HCT116 (cell line): ENCODE results near the gene CLOCK. TPM values are rescaled to one million over a fixed set of nuclear protein-coding genes. Genes with fewer than 3 reads are reported as not detected.

ENCODE experiments used
- ATAC-seq: fragments of 200-7000 bp; cut with Tn5 transposase; 2 replicates; pipeline ENCODE4 v1.9.1; 2020; ENCODE audit warnings: mild to moderate bottlenecking, moderate library complexity
- BruUV-seq: library from RNA; stranded (reverse); fragments of 400-500 nt; replicated peaks from 2 replicates; lab custom pipeline; 2021; lab: Mats Ljungman, UMichigan
- CTCF ChIA-PET: fragments of 300-600 bp; sonication (Branson Sonifier 250); formaldehyde crosslinking; loops from one replicate; lab custom pipeline; 2021; ENCODE audit warnings: antibody characterized with exemption; lab: Charles Lee
- POLR2A ChIA-PET: fragments of 300-600, 350-600 bp; sonication (Branson Sonifier 250); formaldehyde crosslinking; loops from one replicate; lab custom pipeline; 2021; ENCODE audit warnings: antibody characterized with exemption; lab: Charles Lee
- RAD21 ChIA-PET, 2 experiments: fragments of 300-600 bp; sonication (Branson Sonifier 250); formaldehyde crosslinking; loops; one replicate each; lab custom pipeline; 2023; ENCODE audit warnings: low total read pairs in 2 of 2; ENCODE audit not compliant: uncharacterized antibody in 2 of 2, unreplicated experiment in 2 of 2, low non-redundant PET in 1 of 2; lab: Charles Lee
- DNase-seq: peaks from one replicate; pipeline ENCODE4 v3.0.0-alpha.2; 2010; ENCODE audit warnings: low read depth, low spot score
- H2AFZ ChIP-seq: fragments of 200-600 bp; shearing (Covaris generic), sonication (generic); 2 replicates; pipeline ENCODE4 v1.6.1; 2017; ENCODE audit warnings: low read depth, mixed run types, mixed read lengths, antibody characterized with exemption, low read length; ENCODE audit not compliant: poor library complexity, severe bottlenecking
- H3K27ac ChIP-seq: 2 replicates; pipeline ENCODE4 v1.5.1; 2012; ENCODE audit warnings: low read depth, low read length
- H3K27me3 ChIP-seq: fragments of 200-600 bp; sonication (generic); 2 replicates; pipeline ENCODE4 v1.6.1; 2016; ENCODE audit warnings: mixed run types, low read length, mixed read lengths; ENCODE audit not compliant: insufficient read depth
- H3K36me3 ChIP-seq, 2 experiments: fragments of 200-500 bp in 1 of 2; fragments of 200-600 bp in 1 of 2; sonication (Bioruptor generic) in 1 of 2; sonication (generic) in 1 of 2; 2 replicates each; pipeline versions ENCODE4 v1.5.1 to v1.6.1; 2014 to 2016; ENCODE audit warnings: low read length in 2 of 2, inconsistent platforms in 1 of 2, mixed read lengths in 1 of 2, mixed run types in 1 of 2; ENCODE audit not compliant: insufficient read depth in 2 of 2, control insufficient read depth in 1 of 2
- H3K4me1 ChIP-seq, 2 experiments: fragments of 200-600 bp in 1 of 2; sonication (generic) in 1 of 2; 2 replicates each; pipeline versions ENCODE4 v1.5.1 to v1.6.1; 2012 to 2017; ENCODE audit warnings: low read length in 2 of 2, inconsistent platforms in 1 of 2, mild to moderate bottlenecking in 1 of 2, mixed read lengths in 1 of 2, mixed run types in 1 of 2, moderate library complexity in 1 of 2; ENCODE audit not compliant: insufficient read depth in 2 of 2, control insufficient read depth in 1 of 2
- H3K4me2 ChIP-seq: fragments of 200-600 bp; sonication (generic); 2 replicates; pipeline ENCODE4 v1.6.1; 2017; ENCODE audit warnings: mixed run types, low read length, mixed read lengths
- H3K4me3 ChIP-seq, 2 experiments: fragments of 200-600 bp in 1 of 2; sonication (generic) in 1 of 2; replicated peaks in 1 of 2; 2 replicates each; pipeline ENCODE4 v1.5.1; 2011 to 2016; ENCODE audit warnings: low read length in 2 of 2, control low read depth in 1 of 2, low read depth in 1 of 2, mild to moderate bottlenecking in 1 of 2, mixed read lengths in 1 of 2, mixed run types in 1 of 2
- H3K79me2 ChIP-seq: fragments of 200-600 bp; sonication (generic); 2 replicates; pipeline ENCODE4 v1.6.1; 2017; ENCODE audit warnings: mild to moderate bottlenecking, mixed run types, low read length, moderate library complexity, mixed read lengths; ENCODE audit not compliant: insufficient read depth
- H3K9ac ChIP-seq: fragments of 200-600 bp; sonication (generic); 2 replicates; pipeline ENCODE4 v1.6.1; 2016; ENCODE audit warnings: low read length, mixed read lengths
- H3K9me2 ChIP-seq: fragments of 200-600 bp; sonication (generic), shearing (Covaris generic); 2 replicates; pipeline ENCODE4 v1.6.1; 2017; ENCODE audit warnings: mixed run types, mild to moderate bottlenecking, moderate library complexity; ENCODE audit not compliant: insufficient read depth
- H3K9me3 ChIP-seq, 2 experiments: fragments of 200-500 bp in 1 of 2; fragments of 200-600 bp in 1 of 2; sonication (Bioruptor generic) in 1 of 2; sonication (generic) in 1 of 2; 2 replicates each; pipeline ENCODE4 v1.6.1; 2014 to 2017; ENCODE audit warnings: low read length in 2 of 2, mixed read lengths in 2 of 2, inconsistent platforms in 1 of 2, low read depth in 1 of 2, mild to moderate bottlenecking in 1 of 2, mixed run types in 1 of 2, moderate library complexity in 1 of 2; ENCODE audit not compliant: control insufficient read depth in 1 of 2, insufficient read depth in 1 of 2
- H4K20me1 ChIP-seq: fragments of 200-600 bp; sonication (generic), shearing (Covaris generic); 2 replicates; pipeline ENCODE4 v1.6.1; 2017; ENCODE audit warnings: mixed run types, mild to moderate bottlenecking, moderate library complexity; ENCODE audit not compliant: insufficient read depth
- ATF3 ChIP-seq: IDR thresholded peaks from 2 replicates; pipeline ENCODE4 v1.6.1; 2012
- CBX3 ChIP-seq: IDR thresholded peaks from 2 replicates; pipeline ENCODE4 v1.6.1; 2012; ENCODE audit warnings: low read depth
- EGR1 ChIP-seq: IDR thresholded peaks from 2 replicates; pipeline ENCODE4 v1.6.1; 2012; ENCODE audit warnings: low read depth
- ELF1 ChIP-seq: IDR thresholded peaks from 2 replicates; pipeline ENCODE4 v1.6.1; 2012; ENCODE audit warnings: low read depth, borderline replicate concordance
- EZH2 ChIP-seq: fragments of 200-600 bp; sonication (generic); IDR thresholded peaks from 2 replicates; pipeline ENCODE4 v1.6.1; 2017; ENCODE audit warnings: antibody characterized with exemption, mixed run types
- EZH2phosphoT487 ChIP-seq: fragments of 200-600 bp; IDR thresholded peaks from 2 replicates; pipeline ENCODE4 v1.6.1; 2018; ENCODE audit warnings: antibody characterized with exemption, borderline replicate concordance
- FOSL1 ChIP-seq: IDR thresholded peaks from 2 replicates; pipeline ENCODE4 v1.6.1; 2012; ENCODE audit warnings: low read depth
- JUND ChIP-seq: IDR thresholded peaks from 2 replicates; pipeline ENCODE4 v1.6.1; 2012
- POLR2A ChIP-seq: IDR thresholded peaks from 2 replicates; pipeline ENCODE4 v1.7.0; 2011; ENCODE audit warnings: borderline replicate concordance; ENCODE audit not compliant: insufficient read depth, insufficient read length; ENCODE audit errors: extremely low read depth
- RAD21 ChIP-seq: IDR thresholded peaks from 2 replicates; pipeline ENCODE4 v1.6.1; 2012; ENCODE audit warnings: low read depth, mild to moderate bottlenecking
- REST ChIP-seq: IDR thresholded peaks from 2 replicates; pipeline ENCODE4 v1.6.1; 2012; ENCODE audit warnings: low read depth
- SIN3A ChIP-seq: IDR thresholded peaks from 2 replicates; pipeline ENCODE4 v1.6.1; 2012; ENCODE audit warnings: low read depth
- SP1 ChIP-seq: IDR thresholded peaks from 2 replicates; pipeline ENCODE4 v1.6.1; 2012; ENCODE audit warnings: low read depth
- SRF ChIP-seq: IDR thresholded peaks from 2 replicates; pipeline ENCODE4 v1.6.1; 2012; ENCODE audit warnings: low read depth
- TCF7L2 ChIP-seq: IDR thresholded peaks from 2 replicates; pipeline ENCODE4 v1.7.0; 2011; ENCODE audit warnings: borderline replicate concordance, inconsistent platforms; ENCODE audit not compliant: insufficient read depth, insufficient read length; ENCODE audit errors: extremely low read depth
- YY1 ChIP-seq: IDR thresholded peaks from 2 replicates; pipeline ENCODE4 v1.6.1; 2011; ENCODE audit warnings: low read length, low read depth, moderate library complexity, mild to moderate bottlenecking; ENCODE audit not compliant: insufficient replicate concordance; ENCODE audit errors: extremely low read depth
- ZFX ChIP-seq: fragments of 450-650 bp; IDR thresholded peaks from 2 replicates; pipeline ENCODE4 v1.6.1; 2017
- ZNF274 ChIP-seq: fragments of 200-500 bp; sonication (Bioruptor generic); IDR thresholded peaks from 2 replicates; pipeline ENCODE4 v1.6.1; 2014; ENCODE audit warnings: mild to moderate bottlenecking, low read depth, low read length, inconsistent platforms
- intact Hi-C: fragments of 100-400 bp; cut with micrococcal nuclease; formaldehyde crosslinking; loops from 2 replicates; pipeline ENCODE4 v1.10.0; 2022
- total RNA-seq: library from RNA; stranded (reverse); gene quantifications from one replicate; pipeline ENCODE4 v1.2.1, GENCODE V29; 2021; ENCODE audit not compliant: unreplicated experiment
- TF ChIP-seq, protein P1 (sequence below), 3 experiments: fragments of 200-600 bp in 1 of 3; sonication (generic) in 1 of 3; IDR thresholded peaks in 2 of 3; conservative IDR thresholded peaks in 1 of 3; 2 replicates each; pipeline ENCODE4 v1.5.1; 2012 to 2017; ENCODE audit warnings: low read depth in 2 of 3, low read length in 2 of 3, antibody characterized with exemption in 1 of 3, borderline replicate concordance in 1 of 3, control low read depth in 1 of 3, mild to moderate bottlenecking in 1 of 3, mixed read lengths in 1 of 3, mixed run types in 1 of 3, moderate library complexity in 1 of 3; ENCODE audit not compliant: insufficient read depth in 1 of 3
- TF ChIP-seq, protein P2 (sequence below): IDR thresholded peaks from 2 replicates; pipeline ENCODE4 v1.6.1; 2011; ENCODE audit warnings: mild to moderate bottlenecking, low read length, moderate library complexity; ENCODE audit not compliant: insufficient replicate concordance; ENCODE audit errors: extremely low read depth

CLOCK gene
- total RNA-seq, 1 experiment from 2014 or later = 38.7 TPM

- intact Hi-C loops = loop anchor here (5.0 to 10.0 kb wide), 3 partner anchors 299 to 579 kb away; partner anchors contain the start of gene EXOC1
- POLR2A ChIA-PET = no interaction called here
These were observed 6.9 kb upstream of the CLOCK start for GRCh38 chr4:55553441-55554201.

More at GRCh38 chr4:55553441-55554201, 6.9 kb upstream of the CLOCK start:
- Histone ChIP-seq H3K9ac (no peak overlapping the region), H3K4me1 (peaks cover 29 to 44% of the 10 kb centered on the region in 2 experiments), H3K9me3 (no peaks in the 10 kb centered on the region), H3K4me3 (no peak overlapping the region), H4K20me1 (no peaks in the 10 kb centered on the region), H2AFZ (no peak overlapping the region), H3K9me2 (no peaks in the 10 kb centered on the region), H3K27me3 (no peaks in the 10 kb centered on the region), H3K79me2 (no peaks in the 10 kb centered on the region), H3K4me2 (peak overlapping the region; percentile 9; the same call in 1 of the 2 replicates), H3K27ac (no peak overlapping the region), H3K36me3 (no peaks in the 10 kb centered on the region)
- CTCF ChIA-PET = interaction anchor here (1.1 kb wide), 1 partner anchor 109 kb away, joined by 3 read pairs; no protein-coding TSS in a partner anchor
- no TSS peak for BruUV-seq
- RAD21 ChIA-PET = no interaction called here
- DNase-seq = no peak
- TF ChIP-seq EZH2 (no peak), EZH2phosphoT487 (no peak), POLR2A (no peak), SRF (no peak), SP1 (no peak), ELF1 (no peak), YY1 (no peak), ZNF274 (no peak), TCF7L2 (no peak), EGR1 (no peak), JUND (no peak), CBX3 (no peak), ZFX (no peak), FOSL1 (no peak), REST (no peak), SIN3A (no peak), RAD21 (no peak), ATF3 (no peak)
- TF ChIP-seq, protein P1, sequence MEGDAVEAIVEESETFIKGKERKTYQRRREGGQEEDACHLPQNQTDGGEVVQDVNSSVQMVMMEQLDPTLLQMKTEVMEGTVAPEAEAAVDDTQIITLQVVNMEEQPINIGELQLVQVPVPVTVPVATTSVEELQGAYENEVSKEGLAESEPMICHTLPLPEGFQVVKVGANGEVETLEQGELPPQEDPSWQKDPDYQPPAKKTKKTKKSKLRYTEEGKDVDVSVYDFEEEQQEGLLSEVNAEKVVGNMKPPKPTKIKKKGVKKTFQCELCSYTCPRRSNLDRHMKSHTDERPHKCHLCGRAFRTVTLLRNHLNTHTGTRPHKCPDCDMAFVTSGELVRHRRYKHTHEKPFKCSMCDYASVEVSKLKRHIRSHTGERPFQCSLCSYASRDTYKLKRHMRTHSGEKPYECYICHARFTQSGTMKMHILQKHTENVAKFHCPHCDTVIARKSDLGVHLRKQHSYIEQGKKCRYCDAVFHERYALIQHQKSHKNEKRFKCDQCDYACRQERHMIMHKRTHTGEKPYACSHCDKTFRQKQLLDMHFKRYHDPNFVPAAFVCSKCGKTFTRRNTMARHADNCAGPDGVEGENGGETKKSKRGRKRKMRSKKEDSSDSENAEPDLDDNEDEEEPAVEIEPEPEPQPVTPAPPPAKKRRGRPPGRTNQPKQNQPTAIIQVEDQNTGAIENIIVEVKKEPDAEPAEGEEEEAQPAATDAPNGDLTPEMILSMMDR (IDR thresholded peaks at IDR 0.05 in 2 of 3, conservative IDR thresholded peaks at IDR 0.05 in 1 of 3; ENCODE audit: borderline replicate concordance in 1 of 3, insufficient read depth in 1 of 3, low read depth in 2 of 3, low read length in 2 of 3) = no peak
- TF ChIP-seq, protein P2, sequence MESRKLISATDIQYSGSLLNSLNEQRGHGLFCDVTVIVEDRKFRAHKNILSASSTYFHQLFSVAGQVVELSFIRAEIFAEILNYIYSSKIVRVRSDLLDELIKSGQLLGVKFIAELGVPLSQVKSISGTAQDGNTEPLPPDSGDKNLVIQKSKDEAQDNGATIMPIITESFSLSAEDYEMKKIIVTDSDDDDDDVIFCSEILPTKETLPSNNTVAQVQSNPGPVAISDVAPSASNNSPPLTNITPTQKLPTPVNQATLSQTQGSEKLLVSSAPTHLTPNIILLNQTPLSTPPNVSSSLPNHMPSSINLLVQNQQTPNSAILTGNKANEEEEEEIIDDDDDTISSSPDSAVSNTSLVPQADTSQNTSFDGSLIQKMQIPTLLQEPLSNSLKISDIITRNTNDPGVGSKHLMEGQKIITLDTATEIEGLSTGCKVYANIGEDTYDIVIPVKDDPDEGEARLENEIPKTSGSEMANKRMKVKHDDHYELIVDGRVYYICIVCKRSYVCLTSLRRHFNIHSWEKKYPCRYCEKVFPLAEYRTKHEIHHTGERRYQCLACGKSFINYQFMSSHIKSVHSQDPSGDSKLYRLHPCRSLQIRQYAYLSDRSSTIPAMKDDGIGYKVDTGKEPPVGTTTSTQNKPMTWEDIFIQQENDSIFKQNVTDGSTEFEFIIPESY = no peak
- ATAC-seq = no peak
